Panc1 (cell line): ENCODE data around the gene PDCD11. TPM values are rescaled to one million over a fixed set of nuclear protein-coding genes. Genes with fewer than 3 reads are reported as not detected.

ENCODE experiments used
- ATAC-seq: fragments of 200-7000 bp; cut with Tn5 transposase; 2 replicates; pipeline ENCODE4 v1.9.1; 2020; ENCODE audit warnings: mild to moderate bottlenecking, moderate library complexity
- BruUV-seq: library from RNA; stranded (reverse); fragments of 400-500 nt; replicated peaks from 2 replicates; lab custom pipeline; 2021; lab: Mats Ljungman, UMichigan
- CTCF ChIA-PET: fragments of 300-600 bp; sonication (Branson Sonifier 250); formaldehyde crosslinking; loops from one replicate; lab custom pipeline; 2022; ENCODE audit warnings: antibody characterized with exemption; lab: Charles Lee
- POLR2A ChIA-PET: fragments of 300-600 bp; sonication (Branson Sonifier 250); formaldehyde crosslinking; loops from one replicate; lab custom pipeline; 2022; ENCODE audit warnings: antibody characterized with exemption; lab: Charles Lee
- DNase-seq: peaks from one replicate; pipeline ENCODE4 v3.0.0-alpha.2; 2010; ENCODE audit warnings: low read depth, low spot score
- H3K27ac ChIP-seq: 2 replicates; pipeline ENCODE4 v1.5.1; 2011; ENCODE audit warnings: mild to moderate bottlenecking, low read length, inconsistent platforms
- H3K27me3 ChIP-seq: fragments of 200-500 bp; sonication (Bioruptor generic); 2 replicates; pipeline ENCODE4 v1.6.0; 2014; ENCODE audit warnings: low read length, inconsistent platforms; ENCODE audit not compliant: control insufficient read depth, insufficient read depth
- H3K36me3 ChIP-seq: fragments of 200-500 bp; sonication (Bioruptor generic); 2 replicates; pipeline ENCODE4 v1.5.1; 2014; ENCODE audit warnings: inconsistent platforms, mild to moderate bottlenecking, low read length, moderate library complexity; ENCODE audit not compliant: control insufficient read depth, insufficient read depth
- H3K4me1 ChIP-seq: 2 replicates; pipeline ENCODE4 v1.5.1; 2011; ENCODE audit warnings: inconsistent platforms, mild to moderate bottlenecking, low read length, moderate library complexity; ENCODE audit not compliant: control insufficient read depth, insufficient read depth
- H3K4me3 ChIP-seq, 2 experiments: 2 replicates each; pipeline ENCODE4 v1.5.1; 2011 to 2012; ENCODE audit warnings: low read depth in 2 of 2, low read length in 2 of 2, mild to moderate bottlenecking in 2 of 2, inconsistent platforms in 1 of 2, moderate library complexity in 1 of 2
- H3K9me3 ChIP-seq: fragments of 200-500 bp; sonication (Bioruptor generic); 2 replicates; pipeline ENCODE4 v1.5.1; 2014; ENCODE audit warnings: low read depth, mild to moderate bottlenecking, inconsistent platforms, low read length, moderate library complexity; ENCODE audit not compliant: control insufficient read depth, insufficient read depth
- CTCF ChIP-seq: fragments of 450-650 bp; IDR thresholded peaks from 2 replicates; pipeline ENCODE4 v1.5.1; 2017; ENCODE audit warnings: mild to moderate bottlenecking
- POLR2AphosphoS5 ChIP-seq: IDR thresholded peaks from 2 replicates; pipeline ENCODE4 v1.6.1; 2012; ENCODE audit warnings: mild to moderate bottlenecking, low read depth, low read length, moderate library complexity
- REST ChIP-seq, 2 experiments: IDR thresholded peaks; 2 replicates each; pipeline ENCODE4 v1.6.1; 2011 to 2012; ENCODE audit warnings: low read depth in 2 of 2, control low read depth in 1 of 2, low read length in 1 of 2, mild to moderate bottlenecking in 1 of 2, moderate library complexity in 1 of 2; ENCODE audit not compliant: insufficient read depth in 1 of 2
- SIN3A ChIP-seq: IDR thresholded peaks from 2 replicates; pipeline ENCODE4 v1.6.1; 2012; ENCODE audit warnings: low read depth, mild to moderate bottlenecking, low read length, moderate library complexity, borderline replicate concordance; ENCODE audit not compliant: insufficient read depth
- TCF7L2 ChIP-seq: IDR thresholded peaks from 2 replicates; pipeline ENCODE4 v1.6.1; 2011; ENCODE audit warnings: mild to moderate bottlenecking, low read depth, low read length, inconsistent platforms
- in situ Hi-C: cut with HindIII; loops from 2 replicates; pipeline ENCODE4 v1.10.0; 2016; ENCODE audit warnings: low sequenced_read_pairs, low pct_unique_long_range_greater_than_20kb
- intact Hi-C: fragments of 100-400 bp; cut with micrococcal nuclease; formaldehyde crosslinking; loops from one replicate; pipeline ENCODE4 v1.10.0; 2022; ENCODE audit not compliant: unreplicated experiment
- total RNA-seq: library from RNA; stranded (reverse); gene quantifications from one replicate; pipeline ENCODE4 v1.2.1, GENCODE V29; 2021; ENCODE audit not compliant: unreplicated experiment

Gene PDCD11
- total RNA-seq, 1 experiment from 2014 or later = 92.8 TPM

GRCh38 chr10:103397191-103397825, 882 bp downstream of the PDCD11 start:
- no peak for TF ChIP-seq TCF7L2
- TF ChIP-seq POLR2AphosphoS5 = no peak
- no peak for TF ChIP-seq REST (IDR thresholded peaks at IDR 0.05; ENCODE audit: insufficient read depth in 1 of 2, low read depth in 2 of 2, low read length in 1 of 2)
- no peak for TF ChIP-seq CTCF
- no peak for TF ChIP-seq SIN3A
- no peak for DNase-seq
- H3K4me3 ChIP-seq = peak overlapping the region; percentile 94 to 95
- peak overlapping the region; percentile 97 for H3K27ac ChIP-seq
- CTCF ChIA-PET = interaction anchor here (0.6 kb wide), 1 partner anchor 22 kb away, joined by 8 read pairs; no protein-coding TSS in a partner anchor
- no peak for ATAC-seq
- H3K9me3 ChIP-seq = no peaks in the 10 kb centered on the region
- POLR2A ChIA-PET = interaction anchor here (0.5 kb wide), 1 partner anchor 233 kb away, joined by 3 read pairs; no protein-coding TSS in a partner anchor
- peaks cover 27% of the 10 kb centered on the region for H3K4me1 ChIP-seq
- BruUV-seq = no TSS peak
- in situ Hi-C loops (loop anchor here (10.0 kb wide), 1 partner anchor 77 kb away; the partner anchor contains the start of gene CALHM3), intact Hi-C loops (no loop called here)
- peaks cover 70% of the 10 kb centered on the region for H3K36me3 ChIP-seq
- H3K27me3 ChIP-seq = no peaks in the 10 kb centered on the region

- BruUV-seq = no TSS peak
- no peaks in the 10 kb centered on the region for H3K27me3 ChIP-seq
- no peak for TF ChIP-seq SIN3A
- TF ChIP-seq TCF7L2 = no peak
- TF ChIP-seq CTCF = no peak
- no peak for TF ChIP-seq REST (IDR thresholded peaks at IDR 0.05; ENCODE audit: insufficient read depth in 1 of 2, low read depth in 2 of 2, low read length in 1 of 2)
- no peak for TF ChIP-seq POLR2AphosphoS5
- ChIA-PET POLR2A (no interaction called here), CTCF (no interaction called here)
- DNase-seq = no peak
- H3K36me3 ChIP-seq = peaks cover 64% of the 10 kb centered on the region
- H3K4me3 ChIP-seq = no peak overlapping the region
- intact Hi-C loops (no loop called here), in situ Hi-C loops (no loop called here)
- H3K27ac ChIP-seq = no peak overlapping the region
- H3K9me3 ChIP-seq = no peaks in the 10 kb centered on the region
- no peaks in the 10 kb centered on the region for H3K4me1 ChIP-seq
- no peak for ATAC-seq
These were observed 17.1 kb downstream of the PDCD11 start for GRCh38 chr10:103413564-103413963.
